Measurements from ENCODE around the gene FOXG1. TPM values are rescaled to one million over a fixed set of nuclear protein-coding genes. Genes with fewer than 3 reads are reported as not detected.

The FOXG1 gene
- total RNA-seq, 1 donor from 2014 or later, result not detected

- no peak for TF ChIP-seq CTCF (IDR thresholded peaks at IDR 0.05)
- peaks cover 3% of the 10 kb centered on the region for H3K4me1 Mint-ChIP-seq (ENCODE audit: low read depth)
- H3K9me3 Mint-ChIP-seq (ENCODE audit: low read depth), result no peaks in the 10 kb centered on the region
- peaks cover 2% of the 10 kb centered on the region for H3K36me3 Mint-ChIP-seq (ENCODE audit: low read depth)
- H3K27ac Mint-ChIP-seq (ENCODE audit: unreplicated experiment), result no peak overlapping the region
- no peak for DNase-seq (ENCODE audit: low spot score)
- no peak overlapping the region for H3K4me3 Mint-ChIP-seq (ENCODE audit: unreplicated experiment)
- H3K27me3 Mint-ChIP-seq (ENCODE audit: low read depth), result peaks cover 86% of the 10 kb centered on the region
Measured at GRCh38 chr14:28778138-28779117, 11.8 kb downstream of the FOXG1 start.

- peaks cover 86% of the 10 kb centered on the region for H3K27me3 Mint-ChIP-seq (ENCODE audit: low read depth)
Measured at GRCh38 chr14:28779456-28779855, 12.9 kb downstream of the FOXG1 start.

GRCh38 chr14:28780843-28781820 lies 14.5 kb downstream of the FOXG1 start:
- peaks cover 12% of the 10 kb centered on the region for H3K4me1 Mint-ChIP-seq (ENCODE audit: low read depth)
- H3K27ac Mint-ChIP-seq (ENCODE audit: unreplicated experiment), result no peak overlapping the region
- peaks cover 81% of the 10 kb centered on the region for H3K27me3 Mint-ChIP-seq (ENCODE audit: low read depth)
- no peak for DNase-seq (ENCODE audit: low spot score)
- H3K4me3 Mint-ChIP-seq (ENCODE audit: unreplicated experiment), result no peak overlapping the region
- TF ChIP-seq CTCF (IDR thresholded peaks at IDR 0.05), result no peak
- no peaks in the 10 kb centered on the region for H3K9me3 Mint-ChIP-seq (ENCODE audit: low read depth)
- H3K36me3 Mint-ChIP-seq (ENCODE audit: low read depth), result peaks cover 4% of the 10 kb centered on the region

More at GRCh38 chr14:28779456-28779855, 12.9 kb downstream of the FOXG1 start:
- H3K9me3 Mint-ChIP-seq (ENCODE audit: low read depth), result no peaks in the 10 kb centered on the region
- H3K4me3 Mint-ChIP-seq (ENCODE audit: unreplicated experiment), result no peak overlapping the region
- DNase-seq (ENCODE audit: low spot score), result no peak
- no peak for TF ChIP-seq CTCF (IDR thresholded peaks at IDR 0.05)
- no peaks in the 10 kb centered on the region for H3K36me3 Mint-ChIP-seq (ENCODE audit: low read depth)
- H3K27ac Mint-ChIP-seq (ENCODE audit: unreplicated experiment), result no peak overlapping the region
- peaks cover under 1% of the 10 kb centered on the region for H3K4me1 Mint-ChIP-seq (ENCODE audit: low read depth)

- DNase-seq (ENCODE audit: low spot score), result no peak
- H3K9me3 Mint-ChIP-seq (ENCODE audit: low read depth), result peaks cover 2% of the 10 kb centered on the region
- H3K4me1 Mint-ChIP-seq (ENCODE audit: low read depth), result peaks cover 12% of the 10 kb centered on the region
- TF ChIP-seq CTCF (IDR thresholded peaks at IDR 0.05), result no peak
- peaks cover 75% of the 10 kb centered on the region for H3K27me3 Mint-ChIP-seq (ENCODE audit: low read depth)
- H3K36me3 Mint-ChIP-seq (ENCODE audit: low read depth), result peaks cover 4% of the 10 kb centered on the region
- no peak overlapping the region for H3K4me3 Mint-ChIP-seq (ENCODE audit: unreplicated experiment)
- H3K27ac Mint-ChIP-seq (ENCODE audit: unreplicated experiment), result no peak overlapping the region
Measured at GRCh38 chr14:28782301-28782700, 15.7 kb downstream of the FOXG1 start.

- H3K27me3 Mint-ChIP-seq (ENCODE audit: low read depth), result peaks cover 64% of the 10 kb centered on the region
- H3K36me3 Mint-ChIP-seq (ENCODE audit: low read depth), result peaks cover 4% of the 10 kb centered on the region
Measured at GRCh38 chr14:28783664-28784063, 17.1 kb downstream of the FOXG1 start.

More at GRCh38 chr14:28783664-28784063, 17.1 kb downstream of the FOXG1 start:
- Mint-ChIP-seq H3K9me3 (ENCODE audit: low read depth) (peaks cover 2% of the 10 kb centered on the region), H3K27ac (ENCODE audit: unreplicated experiment) (no peak overlapping the region), H3K4me3 (ENCODE audit: unreplicated experiment) (no peak overlapping the region), H3K4me1 (ENCODE audit: low read depth) (peaks cover 12% of the 10 kb centered on the region)
- no peak for TF ChIP-seq CTCF (IDR thresholded peaks at IDR 0.05)
- DNase-seq (ENCODE audit: low spot score), result no peak

All from chondrocyte (in vitro differentiated cells).